Measurements from ENCODE around the gene ZNF787.

- TF ChIP-seq YY1 (IDR thresholded peaks at IDR 0.05) (no peak), CTCF (IDR thresholded peaks at IDR 0.05; ENCODE audit: low read depth, low read length, missing input control) (no peak), SP1 (IDR thresholded peaks at IDR 0.05) (no peak), ATF3 (IDR thresholded peaks at IDR 0.05) (no peak), MAX (IDR thresholded peaks at IDR 0.05) (no peak), GABPA (IDR thresholded peaks at IDR 0.05 in 1 of 2, conservative IDR thresholded peaks at IDR 0.05 in 1 of 2) (no peak), ZBTB33 (IDR thresholded peaks at IDR 0.05) (no peak)
These were observed 11.9 kb downstream of the ZNF787 start for GRCh38 chr19:56109226-56109625.

Data from liver (tissue), 3 donors.